Amniotic epithelial cell (primary cell): Measurements from ENCODE around the gene TCF3.
"Not testable (repeated sequence)": the region's sequence is repeated elsewhere in the genome, so short reads cannot be mapped to it uniquely, and the experiment has no call there.

ENCODE experiments used
- DNase-seq: peaks from one replicate; pipeline ENCODE4 v3.0.0-alpha.2; 2010; ENCODE audit warnings: low read depth

The TCF3 gene

GRCh38 chr19:1650650-1651567 is 1.5 kb downstream of the TCF3 start:
- DNase-seq, result no peak

GRCh38 chr19:1649706-1650649 is 2.4 kb downstream of the TCF3 start:
- no peak for DNase-seq

GRCh38 chr19:1648920-1649541 is 3.4 kb downstream of the TCF3 start:
- no peak for DNase-seq

GRCh38 chr19:1648459-1648849 is 4.0 kb downstream of the TCF3 start:
- DNase-seq, result no peak

- DNase-seq, result no peak
Observed at GRCh38 chr19:1647501-1648458, 4.6 kb downstream of the TCF3 start.

GRCh38 chr19:1646659-1647453 is 5.6 kb downstream of the TCF3 start:
- DNase-seq, result no peak

- no peak for DNase-seq
Observed at GRCh38 chr19:1646149-1646548, 6.3 kb downstream of the TCF3 start.

GRCh38 chr19:1645299-1645698 is 7.1 kb downstream of the TCF3 start:
- no peak for DNase-seq

GRCh38 chr19:1644070-1644469 is 8.3 kb downstream of the TCF3 start:
- no peak for DNase-seq

GRCh38 chr19:1640893-1641448 is 11.4 kb downstream of the TCF3 start:
- DNase-seq, result not testable (repeated sequence)

- DNase-seq, result no peak
Observed at GRCh38 chr19:1636325-1637236, 15.8 kb downstream of the TCF3 start.

GRCh38 chr19:1634938-1635243 is 17.5 kb downstream of the TCF3 start:
- DNase-seq, result no peak

- no peak for DNase-seq
Observed at GRCh38 chr19:1634242-1634937, 18.0 kb downstream of the TCF3 start.

- DNase-seq, result no peak
Observed at GRCh38 chr19:1633269-1633826, 19.1 kb downstream of the TCF3 start.

- DNase-seq, result no peak
Observed at GRCh38 chr19:1632462-1633268, 19.8 kb downstream of the TCF3 start.

- DNase-seq, result no peak
Observed at GRCh38 chr19:1631557-1632100, 20.8 kb downstream of the TCF3 start.

- DNase-seq, result no peak
Observed at GRCh38 chr19:1630811-1631210, 21.6 kb downstream of the TCF3 start.
